Measurements from ENCODE around the gene UBE3D. TPM values are rescaled to one million over a fixed set of nuclear protein-coding genes. Genes with fewer than 3 reads are reported as not detected.

The UBE3D gene
- total RNA-seq, 1 experiment from 2014 or later, result 9.5 TPM

GRCh38 chr6:82957868-82958245, 107.8 kb downstream of the UBE3D start:
- BruUV-seq (replicated peaks), result no TSS peak
- no peaks in the 10 kb centered on the region for H3K36me3 Mint-ChIP-seq (ENCODE audit: insufficient read depth, unreplicated experiment)
- DNase-seq, result no peak
- no peak for TF ChIP-seq CTCF (IDR thresholded peaks at IDR 0.05; ENCODE audit: unreplicated experiment)
- H3K4me3 Mint-ChIP-seq (ENCODE audit: low read depth, unreplicated experiment), result no peak overlapping the region
- no peaks in the 10 kb centered on the region for H3K4me1 Mint-ChIP-seq (ENCODE audit: low read depth, unreplicated experiment)
- intact Hi-C loops (cut with micrococcal nuclease; ENCODE audit: unreplicated experiment), result no loop called here
- no peaks in the 10 kb centered on the region for H3K9me3 Mint-ChIP-seq (ENCODE audit: low read depth, unreplicated experiment)
- no peaks in the 10 kb centered on the region for H3K27me3 Mint-ChIP-seq (ENCODE audit: unreplicated experiment)
- CTCF ChIA-PET, result no interaction called here
- no peak overlapping the region for H3K27ac Mint-ChIP-seq (ENCODE audit: unreplicated experiment)

- H3K9me3 Mint-ChIP-seq (ENCODE audit: low read depth, unreplicated experiment), result no peaks in the 10 kb centered on the region
- BruUV-seq (replicated peaks), result no TSS peak
- no peak overlapping the region for H3K27ac Mint-ChIP-seq (ENCODE audit: unreplicated experiment)
- no peaks in the 10 kb centered on the region for H3K4me1 Mint-ChIP-seq (ENCODE audit: low read depth, unreplicated experiment)
- intact Hi-C loops (cut with micrococcal nuclease; ENCODE audit: unreplicated experiment), result no loop called here
- H3K36me3 Mint-ChIP-seq (ENCODE audit: insufficient read depth, unreplicated experiment), result no peaks in the 10 kb centered on the region
- no peak for TF ChIP-seq CTCF (IDR thresholded peaks at IDR 0.05; ENCODE audit: unreplicated experiment)
- no peak overlapping the region for H3K4me3 Mint-ChIP-seq (ENCODE audit: low read depth, unreplicated experiment)
- no peaks in the 10 kb centered on the region for H3K27me3 Mint-ChIP-seq (ENCODE audit: unreplicated experiment)
- DNase-seq, result no peak
- CTCF ChIA-PET, result no interaction called here
These were observed 108.3 kb downstream of the UBE3D start for GRCh38 chr6:82957171-82957867.

GRCh38 chr6:82955841-82956240, 109.8 kb downstream of the UBE3D start:
- no peaks in the 10 kb centered on the region for H3K4me1 Mint-ChIP-seq (ENCODE audit: low read depth, unreplicated experiment)
- no peaks in the 10 kb centered on the region for H3K9me3 Mint-ChIP-seq (ENCODE audit: low read depth, unreplicated experiment)
- no peaks in the 10 kb centered on the region for H3K27me3 Mint-ChIP-seq (ENCODE audit: unreplicated experiment)
- intact Hi-C loops (cut with micrococcal nuclease; ENCODE audit: unreplicated experiment), result no loop called here
- no peak for TF ChIP-seq CTCF (IDR thresholded peaks at IDR 0.05; ENCODE audit: unreplicated experiment)
- H3K27ac Mint-ChIP-seq (ENCODE audit: unreplicated experiment), result no peak overlapping the region
- no TSS peak for BruUV-seq (replicated peaks)
- H3K36me3 Mint-ChIP-seq (ENCODE audit: insufficient read depth, unreplicated experiment), result no peaks in the 10 kb centered on the region
- no peak overlapping the region for H3K4me3 Mint-ChIP-seq (ENCODE audit: low read depth, unreplicated experiment)
- no peak for DNase-seq
- CTCF ChIA-PET, result no interaction called here

- no peak for TF ChIP-seq CTCF (IDR thresholded peaks at IDR 0.05; ENCODE audit: unreplicated experiment)
- no peak overlapping the region for H3K27ac Mint-ChIP-seq (ENCODE audit: unreplicated experiment)
- no TSS peak for BruUV-seq (replicated peaks)
These were observed 110.6 kb downstream of the UBE3D start for GRCh38 chr6:82954937-82955577.

More at GRCh38 chr6:82954937-82955577, 110.6 kb downstream of the UBE3D start:
- Mint-ChIP-seq H3K36me3 (ENCODE audit: insufficient read depth, unreplicated experiment) (no peaks in the 10 kb centered on the region), H3K9me3 (ENCODE audit: low read depth, unreplicated experiment) (no peaks in the 10 kb centered on the region), H3K4me1 (ENCODE audit: low read depth, unreplicated experiment) (no peaks in the 10 kb centered on the region), H3K4me3 (ENCODE audit: low read depth, unreplicated experiment) (no peak overlapping the region), H3K27me3 (ENCODE audit: unreplicated experiment) (no peaks in the 10 kb centered on the region)
- intact Hi-C loops (cut with micrococcal nuclease; ENCODE audit: unreplicated experiment), result no loop called here
- CTCF ChIA-PET, result no interaction called here
- DNase-seq, result no peak
